ENCODE data around the gene GPC6. TPM values are rescaled to one million over a fixed set of nuclear protein-coding genes. Genes with fewer than 3 reads are reported as not detected.

The GPC6 gene
- total and polyA plus RNA-seq, 2 donors (not counting 3 experiments of a cell fraction or from before 2014, with no cell fraction given) = 0.01 TPM; not detected in 1

DNA sequence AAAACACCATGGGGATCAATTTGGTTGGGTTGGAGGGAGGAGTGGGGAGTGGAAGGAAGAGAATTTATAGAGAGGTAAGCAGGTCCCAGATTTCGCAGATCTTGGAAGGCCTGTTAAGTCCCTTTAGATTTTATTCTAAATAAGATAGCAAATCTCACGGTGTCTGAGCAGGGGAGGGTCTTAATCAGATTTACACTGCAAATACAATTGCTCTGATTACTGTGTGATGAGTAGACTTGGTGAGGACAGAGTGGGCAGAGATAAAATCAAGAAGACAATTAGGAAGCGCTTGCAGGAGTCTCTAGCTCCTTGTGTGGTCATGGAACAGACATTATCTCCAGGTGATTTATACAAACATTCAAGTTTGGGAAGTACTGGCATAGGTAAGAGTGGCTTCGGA is 126.0 kb downstream of the GPC6 start:
- Histone ChIP-seq H4K20me1 (replicated peaks; ENCODE audit: control insufficient read depth, extremely low read depth, insufficient read depth, low read length) (no peaks in the 10 kb centered on the region), H3K4me2 (ENCODE audit: insufficient read depth, low read length) (no peak overlapping the region), H3K9me3 (replicated peaks; ENCODE audit: control insufficient read depth, insufficient read depth, low read length) (peaks cover 4% of the 10 kb centered on the region), H3K27me3 (ENCODE audit: control insufficient read depth in 2 of 2, insufficient read depth in 2 of 2, low read length in 2 of 2) (no peaks in the 10 kb centered on the region), H3K79me2 (ENCODE audit: control insufficient read depth, insufficient read depth, low read length) (no peaks in the 10 kb centered on the region), H3K9me1 (replicated peaks; ENCODE audit: control insufficient read depth, extremely low read depth, insufficient read depth, low read length) (no peaks in the 10 kb centered on the region), H3K4me1 (ENCODE audit: control insufficient read depth, extremely low read depth, insufficient read depth, low read length) (no peaks in the 10 kb centered on the region), H3K27ac (ENCODE audit: insufficient read depth, low read depth, low read length) (no peak overlapping the region), H3K36me3 (ENCODE audit: control insufficient read depth in 2 of 2, extremely low read depth in 1 of 2, insufficient read depth in 2 of 2, low read length in 2 of 2) (no peaks in the 10 kb centered on the region), H2AFZ (ENCODE audit: low read depth, low read length) (no peak overlapping the region), H3K9ac (replicated peaks; ENCODE audit: extremely low read depth, insufficient read depth, low read length) (no peak overlapping the region), H3K4me3 (replicated peaks in 1 of 3; ENCODE audit: insufficient read depth in 1 of 3, low read depth in 1 of 3, low read length in 3 of 3) (no peak overlapping the region)
- no TSS peak for BruUV-seq (replicated peaks)
- dilution Hi-C loops (cut with MboI; ENCODE audit: extremely low pct_ligation_motif_present, low sequenced_read_pairs) = no loop called here
- DNase-seq (ENCODE audit: low read depth, low spot score) (no peak), FAIRE-seq (no peak)
- TF ChIP-seq MYC (IDR thresholded peaks at IDR 0.05; ENCODE audit: low read depth, low read length) = no peak
- no peak for TF ChIP-seq JUN (IDR thresholded peaks at IDR 0.05; ENCODE audit: borderline replicate concordance, insufficient read depth, insufficient read length, low read depth)
- no peak for TF ChIP-seq FOS (IDR thresholded peaks at IDR 0.05; ENCODE audit: borderline replicate concordance, insufficient read depth, low read length)
- TF ChIP-seq POLR2AphosphoS5 (IDR thresholded peaks at IDR 0.05; ENCODE audit: insufficient read depth, low read depth, low read length) = no peak
- TF ChIP-seq, protein P1, sequence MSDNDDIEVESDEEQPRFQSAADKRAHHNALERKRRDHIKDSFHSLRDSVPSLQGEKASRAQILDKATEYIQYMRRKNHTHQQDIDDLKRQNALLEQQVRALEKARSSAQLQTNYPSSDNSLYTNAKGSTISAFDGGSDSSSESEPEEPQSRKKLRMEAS (IDR thresholded peaks at IDR 0.05; ENCODE audit: insufficient read depth, insufficient read length) = no peak
- TF ChIP-seq GATA2 (IDR thresholded peaks at IDR 0.05; ENCODE audit: insufficient read depth, insufficient read length, low read depth, low read length) = no peak
- no peak for TF ChIP-seq EZH2 (IDR thresholded peaks at IDR 0.05; ENCODE audit: borderline replicate concordance, low read depth, low read length, severe bottlenecking)
- TF ChIP-seq POLR2A (IDR thresholded peaks at IDR 0.05; ENCODE audit: low read depth, low read length) = no peak
- TF ChIP-seq, protein P2, sequence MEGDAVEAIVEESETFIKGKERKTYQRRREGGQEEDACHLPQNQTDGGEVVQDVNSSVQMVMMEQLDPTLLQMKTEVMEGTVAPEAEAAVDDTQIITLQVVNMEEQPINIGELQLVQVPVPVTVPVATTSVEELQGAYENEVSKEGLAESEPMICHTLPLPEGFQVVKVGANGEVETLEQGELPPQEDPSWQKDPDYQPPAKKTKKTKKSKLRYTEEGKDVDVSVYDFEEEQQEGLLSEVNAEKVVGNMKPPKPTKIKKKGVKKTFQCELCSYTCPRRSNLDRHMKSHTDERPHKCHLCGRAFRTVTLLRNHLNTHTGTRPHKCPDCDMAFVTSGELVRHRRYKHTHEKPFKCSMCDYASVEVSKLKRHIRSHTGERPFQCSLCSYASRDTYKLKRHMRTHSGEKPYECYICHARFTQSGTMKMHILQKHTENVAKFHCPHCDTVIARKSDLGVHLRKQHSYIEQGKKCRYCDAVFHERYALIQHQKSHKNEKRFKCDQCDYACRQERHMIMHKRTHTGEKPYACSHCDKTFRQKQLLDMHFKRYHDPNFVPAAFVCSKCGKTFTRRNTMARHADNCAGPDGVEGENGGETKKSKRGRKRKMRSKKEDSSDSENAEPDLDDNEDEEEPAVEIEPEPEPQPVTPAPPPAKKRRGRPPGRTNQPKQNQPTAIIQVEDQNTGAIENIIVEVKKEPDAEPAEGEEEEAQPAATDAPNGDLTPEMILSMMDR (IDR thresholded peaks at IDR 0.05; ENCODE audit: extremely low read depth in 1 of 2, insufficient read depth in 1 of 2, low read depth in 1 of 2, low read length in 2 of 2) = no peak
- intact Hi-C loops (cut with micrococcal nuclease) = no loop called here
- ChIA-PET CTCF (no interaction called here), POLR2A (no interaction called here)

All from endothelial cell of umbilical vein (primary cell).